Activated CD4-positive, alpha-beta memory T cell treated with anti-CD3 and anti-CD28 coated beads, Interleukin-2, amount 10 ng/mL, durations not matched to agents 7 days and 5 days (primary cell): Measurements from ENCODE around the gene BBLN. TPM values are rescaled to one million over a fixed set of nuclear protein-coding genes. Genes with fewer than 3 reads are reported as not detected.
A peak's percentile ranks its signal among the peaks of the same experiment; 100 is the strongest.

Experiments used
- CTCF ChIA-PET: fragments of 350-600 bp; sonication (Branson Sonifier 250); formaldehyde crosslinking; loops from one replicate; lab custom pipeline; 2021; ENCODE audit warnings: antibody characterized with exemption, inconsistent platforms; lab: Charles Lee
- POLR2A ChIA-PET: fragments of 350-600 bp; sonication (Branson Sonifier 250); formaldehyde crosslinking; loops from one replicate; lab custom pipeline; 2021; ENCODE audit warnings: antibody characterized with exemption; lab: Charles Lee
- DNase-seq: peaks from one replicate; pipeline ENCODE4 v3.0.0-alpha.2; 2020
- H3K27ac Mint-ChIP-seq: one replicate; pipeline ENCODE4 v1.8.0; 2021; ENCODE audit warnings: mild to moderate bottlenecking, mixed read lengths
- H3K27me3 Mint-ChIP-seq: one replicate; pipeline ENCODE4 v1.8.0; 2021; ENCODE audit warnings: mixed read lengths
- H3K36me3 Mint-ChIP-seq: one replicate; pipeline ENCODE4 v1.8.0; 2021; ENCODE audit warnings: low read depth, mixed read lengths
- H3K4me1 Mint-ChIP-seq: one replicate; pipeline ENCODE4 v1.8.0; 2021; ENCODE audit warnings: mixed read lengths
- H3K4me3 Mint-ChIP-seq: one replicate; pipeline ENCODE4 v1.8.0; 2021; ENCODE audit warnings: mild to moderate bottlenecking, mixed read lengths
- H3K9me3 Mint-ChIP-seq: one replicate; pipeline ENCODE4 v1.8.0; 2021; ENCODE audit warnings: mixed read lengths
- total RNA-seq, 2 experiments: library from RNA; stranded (reverse); gene quantifications; one replicate each; pipeline ENCODE4 v1.2.3, GENCODE V29; 2021

BBLN gene
- total RNA-seq, 2 experiments from 2014 or later = 91.3 to 94.1 TPM

GRCh38 chr9:128163523-128164306, 3.6 kb downstream of the BBLN start:
- Mint-ChIP-seq H3K4me1 (peaks cover 23% of the 10 kb centered on the region), H3K9me3 (no peaks in the 10 kb centered on the region), H3K27me3 (no peaks in the 10 kb centered on the region), H3K4me3 (no peak overlapping the region), H3K36me3 (peaks cover 37% of the 10 kb centered on the region), H3K27ac (no peak overlapping the region)
- DNase-seq = no peak
- ChIA-PET CTCF (no interaction called here), POLR2A (interaction anchor here (1.2 kb wide), 1 partner anchor 27 kb away, joined by 4 read pairs; no protein-coding TSS in a partner anchor)

- Mint-ChIP-seq H3K4me1 (peaks cover 18% of the 10 kb centered on the region), H3K4me3 (no peak overlapping the region), H3K27ac (no peak overlapping the region), H3K36me3 (peaks cover 43% of the 10 kb centered on the region), H3K9me3 (no peaks in the 10 kb centered on the region), H3K27me3 (no peaks in the 10 kb centered on the region)
- POLR2A ChIA-PET = interaction anchor here (1.2 kb wide), 1 partner anchor 26 kb away, joined by 4 read pairs; no protein-coding TSS in a partner anchor
- CTCF ChIA-PET = no interaction called here
- no peak for DNase-seq
Measured at GRCh38 chr9:128164307-128164885, 4.3 kb downstream of the BBLN start.

GRCh38 chr9:128166169-128166568, 6.1 kb downstream of the BBLN start:
- ChIA-PET CTCF (no interaction called here), POLR2A (no interaction called here)
- Mint-ChIP-seq H3K27ac (no peak overlapping the region), H3K36me3 (peaks cover 49% of the 10 kb centered on the region), H3K9me3 (no peaks in the 10 kb centered on the region), H3K27me3 (no peaks in the 10 kb centered on the region), H3K4me1 (peaks cover 11% of the 10 kb centered on the region), H3K4me3 (no peak overlapping the region)
- no peak for DNase-seq

- no peak overlapping the region for H3K27ac Mint-ChIP-seq
- CTCF ChIA-PET = no interaction called here
- POLR2A ChIA-PET = no interaction called here
Measured at GRCh38 chr9:128167209-128167608, 7.1 kb downstream of the BBLN start.

GRCh38 chr9:128168731-128169308, 8.8 kb downstream of the BBLN start:
- no peak for DNase-seq
- Mint-ChIP-seq H3K9me3 (no peaks in the 10 kb centered on the region), H3K36me3 (peaks cover 38% of the 10 kb centered on the region), H3K4me1 (no peaks in the 10 kb centered on the region), H3K27ac (peak overlapping the region; percentile 4), H3K4me3 (no peak overlapping the region), H3K27me3 (no peaks in the 10 kb centered on the region)
- ChIA-PET CTCF (interaction anchor here (1.8 kb wide), 1 partner anchor 51 kb away, joined by 4 read pairs; no protein-coding TSS in a partner anchor), POLR2A (interaction anchor here (1.0 kb wide), 1 partner anchor 107 kb away, joined by 3 read pairs; the partner anchor contains the start of genes GOLGA2 and SWI5)

More at GRCh38 chr9:128167209-128167608, 7.1 kb downstream of the BBLN start:
- peaks cover 3% of the 10 kb centered on the region for H3K4me1 Mint-ChIP-seq
- H3K4me3 Mint-ChIP-seq = no peak overlapping the region
- no peaks in the 10 kb centered on the region for H3K27me3 Mint-ChIP-seq
- no peaks in the 10 kb centered on the region for H3K9me3 Mint-ChIP-seq
- DNase-seq = no peak
- H3K36me3 Mint-ChIP-seq = peaks cover 45% of the 10 kb centered on the region

- H3K27ac Mint-ChIP-seq = no peak overlapping the region
- H3K36me3 Mint-ChIP-seq = peaks cover 35% of the 10 kb centered on the region
- DNase-seq = no peak
- no peaks in the 10 kb centered on the region for H3K4me1 Mint-ChIP-seq
- H3K27me3 Mint-ChIP-seq = no peaks in the 10 kb centered on the region
- no peak overlapping the region for H3K4me3 Mint-ChIP-seq
- ChIA-PET CTCF (interaction anchor here (1.0 to 1.8 kb wide), 2 partner anchors 8 to 52 kb away, joined by 3 to 4 read pairs; no protein-coding TSS in a partner anchor), POLR2A (interaction anchor here (1.0 kb wide), 1 partner anchor 107 kb away, joined by 3 read pairs; the partner anchor contains the start of genes GOLGA2 and SWI5)
- no peaks in the 10 kb centered on the region for H3K9me3 Mint-ChIP-seq
Measured at GRCh38 chr9:128169492-128169891, 9.4 kb downstream of the BBLN start.

- Mint-ChIP-seq H3K27me3 (no peaks in the 10 kb centered on the region), H3K9me3 (no peaks in the 10 kb centered on the region), H3K4me1 (no peaks in the 10 kb centered on the region), H3K27ac (no peak overlapping the region), H3K4me3 (no peak overlapping the region), H3K36me3 (peaks cover 34% of the 10 kb centered on the region)
- no peak for DNase-seq
- CTCF ChIA-PET = interaction anchor here (1.0 to 1.8 kb wide), 2 partner anchors 9 to 52 kb away, joined by 3 to 4 read pairs; no protein-coding TSS in a partner anchor
- POLR2A ChIA-PET = interaction anchor here (1.3 kb wide), 1 partner anchor 9 kb away, joined by 5 read pairs; no protein-coding TSS in a partner anchor
Measured at GRCh38 chr9:128169925-128170324, 9.9 kb downstream of the BBLN start.

GRCh38 chr9:128174062-128174461, 14.0 kb downstream of the BBLN start:
- no peak for DNase-seq
- Mint-ChIP-seq H3K9me3 (peaks cover 3% of the 10 kb centered on the region), H3K27me3 (no peaks in the 10 kb centered on the region), H3K27ac (no peak overlapping the region), H3K36me3 (peaks cover 45% of the 10 kb centered on the region), H3K4me3 (no peak overlapping the region), H3K4me1 (no peaks in the 10 kb centered on the region)
- ChIA-PET CTCF (no interaction called here), POLR2A (interaction anchor here (2.0 kb wide), 1 partner anchor 17 kb away, joined by 9 read pairs; the partner anchor contains the start of gene CIZ1)

GRCh38 chr9:128175102-128175563, 15.1 kb downstream of the BBLN start:
- DNase-seq = no peak
- Mint-ChIP-seq H3K4me1 (no peaks in the 10 kb centered on the region), H3K27me3 (no peaks in the 10 kb centered on the region), H3K9me3 (peaks cover 4% of the 10 kb centered on the region), H3K36me3 (peaks cover 46% of the 10 kb centered on the region), H3K4me3 (no peak overlapping the region), H3K27ac (peak overlapping the region; percentile 24)
- POLR2A ChIA-PET = interaction anchor here (0.8 to 2.0 kb wide), 2 partner anchors 16 to 168 kb away, joined by 3 to 9 read pairs; partner anchors contain the start of gene CIZ1
- CTCF ChIA-PET = no interaction called here

GRCh38 chr9:128175726-128176125, 15.7 kb downstream of the BBLN start:
- Mint-ChIP-seq H3K9me3 (peaks cover 4% of the 10 kb centered on the region), H3K27me3 (no peaks in the 10 kb centered on the region), H3K36me3 (peaks cover 51% of the 10 kb centered on the region), H3K4me3 (no peak overlapping the region), H3K27ac (no peak overlapping the region), H3K4me1 (no peaks in the 10 kb centered on the region)
- ChIA-PET POLR2A (interaction anchor here (0.8 to 2.0 kb wide), 2 partner anchors 15 to 167 kb away, joined by 3 to 9 read pairs; partner anchors contain the start of gene CIZ1), CTCF (no interaction called here)
- DNase-seq = no peak

- Mint-ChIP-seq H3K4me3 (no peak overlapping the region), H3K27ac (no peak overlapping the region), H3K36me3 (peaks cover 62% of the 10 kb centered on the region), H3K9me3 (peaks cover 4% of the 10 kb centered on the region), H3K27me3 (no peaks in the 10 kb centered on the region), H3K4me1 (no peaks in the 10 kb centered on the region)
- ChIA-PET POLR2A (no interaction called here), CTCF (no interaction called here)
- DNase-seq = no peak
Measured at GRCh38 chr9:128178806-128179431, 18.9 kb downstream of the BBLN start.

- ChIA-PET CTCF (no interaction called here), POLR2A (no interaction called here)
- H3K9me3 Mint-ChIP-seq = peaks cover 4% of the 10 kb centered on the region
- H3K4me1 Mint-ChIP-seq = peaks cover 2% of the 10 kb centered on the region
- DNase-seq = no peak
- H3K27ac Mint-ChIP-seq = no peak overlapping the region
- H3K27me3 Mint-ChIP-seq = no peaks in the 10 kb centered on the region
- H3K4me3 Mint-ChIP-seq = no peak overlapping the region
- H3K36me3 Mint-ChIP-seq = peaks cover 62% of the 10 kb centered on the region
Measured at GRCh38 chr9:128180001-128180400, 19.9 kb downstream of the BBLN start.
